Neural cell (in vitro differentiated cells): ENCODE results near the gene POGZ. TPM values are rescaled to one million over a fixed set of nuclear protein-coding genes. Genes with fewer than 3 reads are reported as not detected.

Experiments
- H2AFZ ChIP-seq: fragments of 200-600, 300-800 bp; sonication (generic), shearing (Covaris generic); 2 replicates; pipeline ENCODE4 v1.6.0; 2014; ENCODE audit warnings: low read depth, mild to moderate bottlenecking, antibody characterized with exemption, low read length, moderate library complexity
- H3F3A ChIP-seq: fragments of 200-600 bp; shearing (Covaris generic); 2 replicates; pipeline ENCODE4 v1.6.1; 2016; ENCODE audit warnings: mild to moderate bottlenecking, moderate library complexity, mixed read lengths, antibody characterized with exemption, low read length; ENCODE audit not compliant: insufficient read depth, poor library complexity, severe bottlenecking
- H3K27ac ChIP-seq: fragments of 200-600, 300-800 bp; sonication (generic), shearing (Covaris generic); 2 replicates; pipeline ENCODE4 v1.5.1; 2014; ENCODE audit warnings: mild to moderate bottlenecking, low read length, moderate library complexity
- H3K27me3 ChIP-seq: fragments of 300-800, 200-600 bp; sonication (generic), shearing (Covaris generic); 2 replicates; pipeline ENCODE4 v1.6.0; 2014; ENCODE audit warnings: mild to moderate bottlenecking, low read depth, low read length, moderate library complexity; ENCODE audit not compliant: insufficient read depth
- H3K36me3 ChIP-seq: fragments of 300-800, 200-600 bp; sonication (generic), shearing (Covaris generic); 2 replicates; pipeline ENCODE4 v1.5.1; 2014; ENCODE audit warnings: mild to moderate bottlenecking, antibody characterized with exemption, low read length, moderate library complexity; ENCODE audit not compliant: insufficient read depth
- H3K4me2 ChIP-seq: fragments of 300-800, 200-600 bp; sonication (generic), shearing (Covaris generic); 2 replicates; pipeline ENCODE4 v1.6.0; 2014; ENCODE audit warnings: mild to moderate bottlenecking, low read length
- H3K4me3 ChIP-seq: fragments of 300-800, 200-600 bp; sonication (generic), shearing (Covaris generic); 2 replicates; pipeline ENCODE4 v1.5.1; 2014; ENCODE audit warnings: mild to moderate bottlenecking, low read length, moderate library complexity
- H3K79me2 ChIP-seq: fragments of 200-600 bp; shearing (Covaris generic); replicated peaks from 2 replicates; pipeline ENCODE4 v1.6.0; 2014; ENCODE audit warnings: mild to moderate bottlenecking, low read length, moderate library complexity; ENCODE audit not compliant: insufficient read depth
- H3K9ac ChIP-seq: fragments of 300-800, 200-600 bp; sonication (generic), shearing (Covaris generic); 2 replicates; pipeline ENCODE4 v1.6.1; 2016; ENCODE audit warnings: mild to moderate bottlenecking, low read length, mixed read lengths
- H3K9me2 ChIP-seq: fragments of 200-600 bp; shearing (Covaris generic); 2 replicates; pipeline ENCODE4 v1.6.1; 2016; ENCODE audit warnings: mild to moderate bottlenecking, low read length, mixed read lengths; ENCODE audit not compliant: insufficient read depth
- H3K9me3 ChIP-seq: fragments of 200-600, 300-800 bp; sonication (generic), shearing (Covaris generic); 2 replicates; pipeline ENCODE4 v1.6.1; 2016; ENCODE audit warnings: mild to moderate bottlenecking, mixed run types, low read length, moderate library complexity, mixed read lengths
- H4K20me1 ChIP-seq: fragments of 200-600 bp; shearing (Covaris generic); 2 replicates; pipeline ENCODE4 v1.6.1; 2016; ENCODE audit warnings: mild to moderate bottlenecking, mixed run types; ENCODE audit not compliant: insufficient read depth
- EP300 ChIP-seq: fragments of 450-650 bp; conservative IDR thresholded peaks from 2 replicates; pipeline ENCODE4 v1.6.1; 2014; ENCODE audit warnings: antibody characterized with exemption, mild to moderate bottlenecking, moderate library complexity; ENCODE audit not compliant: poor library complexity, severe bottlenecking
- EZH2 ChIP-seq: fragments of 200-600, 300-800 bp; shearing (Covaris generic), sonication (generic); IDR thresholded peaks from 2 replicates; pipeline ENCODE4 v1.6.1; 2014; ENCODE audit warnings: antibody characterized with exemption, low read length, borderline replicate concordance, mild to moderate bottlenecking; ENCODE audit not compliant: insufficient read depth, poor library complexity, severe bottlenecking
- MXI1 ChIP-seq: fragments of 450-650 bp; conservative IDR thresholded peaks from 2 replicates; pipeline ENCODE4 v1.6.1; 2014; ENCODE audit warnings: antibody characterized with exemption, mild to moderate bottlenecking; ENCODE audit not compliant: poor library complexity, severe bottlenecking
- POLR2AphosphoS5 ChIP-seq: IDR thresholded peaks from 2 replicates; pipeline ENCODE4 v1.6.1; 2012
- RAD21 ChIP-seq: fragments of 450-650 bp; conservative IDR thresholded peaks from 2 replicates; pipeline ENCODE4 v1.6.1; 2014; ENCODE audit warnings: antibody characterized with exemption, mild to moderate bottlenecking, moderate library complexity
- REST ChIP-seq: IDR thresholded peaks from 2 replicates; pipeline ENCODE4 v1.6.1; 2012; ENCODE audit warnings: borderline replicate concordance
- SMC3 ChIP-seq: fragments of 450-650 bp; conservative IDR thresholded peaks from 2 replicates; pipeline ENCODE4 v1.6.1; 2014; ENCODE audit warnings: antibody characterized with exemption, mild to moderate bottlenecking, moderate library complexity; ENCODE audit not compliant: poor library complexity
- TAF1 ChIP-seq: IDR thresholded peaks from 2 replicates; pipeline ENCODE4 v1.6.1; 2012; ENCODE audit warnings: low read depth
- polyA plus RNA-seq: library from polyadenylated mRNA; depleted of rRNA; stranded (reverse); fragments of >200 nt; gene quantifications from 2 replicates; pipeline ENCODE4 v1.2.3, GENCODE V29; 2014
- TF ChIP-seq, protein P1 (sequence below): fragments of 450-650 bp; IDR thresholded peaks from 2 replicates; pipeline ENCODE4 v1.5.1; 2014; ENCODE audit warnings: antibody characterized with exemption, mild to moderate bottlenecking, moderate library complexity; ENCODE audit not compliant: poor library complexity, severe bottlenecking

The POGZ gene
- polyA plus RNA-seq, 1 donor from 2014 or later, result 50.2 TPM

GRCh38 chr1:151368393-151369301 is 90.6 kb downstream of the POGZ start:
- Histone ChIP-seq H3K4me2 (no peak overlapping the region), H3K9me2 (no peaks in the 10 kb centered on the region), H3K9ac (no peak overlapping the region), H4K20me1 (no peaks in the 10 kb centered on the region), H3K9me3 (no peaks in the 10 kb centered on the region), H3K4me3 (no peak overlapping the region), H3K27me3 (no peaks in the 10 kb centered on the region), H3F3A (no peaks in the 10 kb centered on the region), H3K79me2 (no peaks in the 10 kb centered on the region), H2AFZ (no peak overlapping the region), H3K36me3 (no peaks in the 10 kb centered on the region), H3K27ac (no peak overlapping the region)
- TF ChIP-seq MXI1 (no peak), RAD21 (no peak), POLR2AphosphoS5 (no peak), EP300 (no peak), SMC3 (no peak), TAF1 (no peak), REST (no peak), EZH2 (no peak)
- TF ChIP-seq, protein P1, sequence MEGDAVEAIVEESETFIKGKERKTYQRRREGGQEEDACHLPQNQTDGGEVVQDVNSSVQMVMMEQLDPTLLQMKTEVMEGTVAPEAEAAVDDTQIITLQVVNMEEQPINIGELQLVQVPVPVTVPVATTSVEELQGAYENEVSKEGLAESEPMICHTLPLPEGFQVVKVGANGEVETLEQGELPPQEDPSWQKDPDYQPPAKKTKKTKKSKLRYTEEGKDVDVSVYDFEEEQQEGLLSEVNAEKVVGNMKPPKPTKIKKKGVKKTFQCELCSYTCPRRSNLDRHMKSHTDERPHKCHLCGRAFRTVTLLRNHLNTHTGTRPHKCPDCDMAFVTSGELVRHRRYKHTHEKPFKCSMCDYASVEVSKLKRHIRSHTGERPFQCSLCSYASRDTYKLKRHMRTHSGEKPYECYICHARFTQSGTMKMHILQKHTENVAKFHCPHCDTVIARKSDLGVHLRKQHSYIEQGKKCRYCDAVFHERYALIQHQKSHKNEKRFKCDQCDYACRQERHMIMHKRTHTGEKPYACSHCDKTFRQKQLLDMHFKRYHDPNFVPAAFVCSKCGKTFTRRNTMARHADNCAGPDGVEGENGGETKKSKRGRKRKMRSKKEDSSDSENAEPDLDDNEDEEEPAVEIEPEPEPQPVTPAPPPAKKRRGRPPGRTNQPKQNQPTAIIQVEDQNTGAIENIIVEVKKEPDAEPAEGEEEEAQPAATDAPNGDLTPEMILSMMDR, result no peak

GRCh38 chr1:151367658-151368392 is 91.5 kb downstream of the POGZ start:
- no peak overlapping the region for H3K27ac ChIP-seq
- H3K36me3 ChIP-seq, result no peaks in the 10 kb centered on the region
- no peak overlapping the region for H2AFZ ChIP-seq
- H3K79me2 ChIP-seq, result no peaks in the 10 kb centered on the region
- no peaks in the 10 kb centered on the region for H3K27me3 ChIP-seq
- H3K4me3 ChIP-seq, result no peak overlapping the region
- H3K9me2 ChIP-seq, result no peaks in the 10 kb centered on the region
- H3K9ac ChIP-seq, result no peak overlapping the region
- TF ChIP-seq EP300 (no peak), REST (no peak), SMC3 (no peak)
- H4K20me1 ChIP-seq, result no peaks in the 10 kb centered on the region
- no peak overlapping the region for H3K4me2 ChIP-seq
- no peaks in the 10 kb centered on the region for H3F3A ChIP-seq
- no peaks in the 10 kb centered on the region for H3K9me3 ChIP-seq
